ENCODE data around the gene TPRN.

The TPRN gene

GRCh38 chr9:137149363-137149762 lies 51.2 kb downstream of the TPRN start:
- peaks cover 33% of the 10 kb centered on the region for H3K27me3 ChIP-seq (ENCODE audit: insufficient read depth, low read length)
- H3K9me3 ChIP-seq (ENCODE audit: low read length) = no peaks in the 10 kb centered on the region
- no peaks in the 10 kb centered on the region for H3K36me3 ChIP-seq (ENCODE audit: insufficient read depth, low read length)
- no peak overlapping the region for H2AFZ ChIP-seq (ENCODE audit: low read depth, low read length)
- no peak overlapping the region for H3K4me3 ChIP-seq (ENCODE audit: low read length)
- H3K4me1 ChIP-seq (ENCODE audit: insufficient read depth, low read length) = no peaks in the 10 kb centered on the region

GRCh38 chr9:137148661-137149060 lies 51.9 kb downstream of the TPRN start:
- H3K27me3 ChIP-seq (ENCODE audit: insufficient read depth, low read length) = peaks cover 38% of the 10 kb centered on the region
- H3K9me3 ChIP-seq (ENCODE audit: low read length) = no peaks in the 10 kb centered on the region
- no peaks in the 10 kb centered on the region for H3K4me1 ChIP-seq (ENCODE audit: insufficient read depth, low read length)
- H3K4me3 ChIP-seq (ENCODE audit: low read length) = no peak overlapping the region
- H2AFZ ChIP-seq (ENCODE audit: low read depth, low read length) = no peak overlapping the region
- H3K36me3 ChIP-seq (ENCODE audit: insufficient read depth, low read length) = no peaks in the 10 kb centered on the region

GRCh38 chr9:137148242-137148641 lies 52.3 kb downstream of the TPRN start:
- Histone ChIP-seq H3K9me3 (ENCODE audit: low read length) (no peaks in the 10 kb centered on the region), H3K27me3 (ENCODE audit: insufficient read depth, low read length) (peaks cover 42% of the 10 kb centered on the region), H3K4me1 (ENCODE audit: insufficient read depth, low read length) (no peaks in the 10 kb centered on the region), H2AFZ (ENCODE audit: low read depth, low read length) (no peak overlapping the region), H3K4me3 (ENCODE audit: low read length) (no peak overlapping the region), H3K36me3 (ENCODE audit: insufficient read depth, low read length) (no peaks in the 10 kb centered on the region)

- Histone ChIP-seq H2AFZ (ENCODE audit: low read depth, low read length) (no peak overlapping the region), H3K9me3 (ENCODE audit: low read length) (no peaks in the 10 kb centered on the region), H3K4me1 (ENCODE audit: insufficient read depth, low read length) (no peaks in the 10 kb centered on the region), H3K4me3 (ENCODE audit: low read length) (no peak overlapping the region), H3K36me3 (ENCODE audit: insufficient read depth, low read length) (no peaks in the 10 kb centered on the region), H3K27me3 (ENCODE audit: insufficient read depth, low read length) (peaks cover 47% of the 10 kb centered on the region)
Observed at GRCh38 chr9:137147793-137148160, 52.8 kb downstream of the TPRN start.

GRCh38 chr9:137147091-137147792 lies 53.3 kb downstream of the TPRN start:
- H3K9me3 ChIP-seq (ENCODE audit: low read length) = no peaks in the 10 kb centered on the region
- peaks cover 52% of the 10 kb centered on the region for H3K27me3 ChIP-seq (ENCODE audit: insufficient read depth, low read length)

GRCh38 chr9:137146527-137146918 lies 54.0 kb downstream of the TPRN start:
- Histone ChIP-seq H3K4me1 (ENCODE audit: insufficient read depth, low read length) (no peaks in the 10 kb centered on the region), H3K4me3 (ENCODE audit: low read length) (no peak overlapping the region), H2AFZ (ENCODE audit: low read depth, low read length) (no peak overlapping the region), H3K27me3 (ENCODE audit: insufficient read depth, low read length) (peaks cover 59% of the 10 kb centered on the region), H3K9me3 (ENCODE audit: low read length) (no peaks in the 10 kb centered on the region), H3K36me3 (ENCODE audit: insufficient read depth, low read length) (no peaks in the 10 kb centered on the region)

More at GRCh38 chr9:137147091-137147792, 53.3 kb downstream of the TPRN start:
- no peak overlapping the region for H3K4me3 ChIP-seq (ENCODE audit: low read length)
- no peaks in the 10 kb centered on the region for H3K36me3 ChIP-seq (ENCODE audit: insufficient read depth, low read length)
- H3K4me1 ChIP-seq (ENCODE audit: insufficient read depth, low read length) = no peaks in the 10 kb centered on the region
- H2AFZ ChIP-seq (ENCODE audit: low read depth, low read length) = no peak overlapping the region

GRCh38 chr9:137145731-137146526 lies 54.6 kb downstream of the TPRN start:
- H3K9me3 ChIP-seq (ENCODE audit: low read length) = no peaks in the 10 kb centered on the region
- H3K36me3 ChIP-seq (ENCODE audit: insufficient read depth, low read length) = no peaks in the 10 kb centered on the region
- H3K27me3 ChIP-seq (ENCODE audit: insufficient read depth, low read length) = peaks cover 65% of the 10 kb centered on the region
- no peak overlapping the region for H2AFZ ChIP-seq (ENCODE audit: low read depth, low read length)
- no peak overlapping the region for H3K4me3 ChIP-seq (ENCODE audit: low read length)
- H3K4me1 ChIP-seq (ENCODE audit: insufficient read depth, low read length) = no peaks in the 10 kb centered on the region

GRCh38 chr9:137143459-137143858 lies 57.1 kb downstream of the TPRN start:
- Histone ChIP-seq H3K4me1 (ENCODE audit: insufficient read depth, low read length) (peaks cover 2% of the 10 kb centered on the region), H3K9me3 (ENCODE audit: low read length) (no peaks in the 10 kb centered on the region), H3K4me3 (ENCODE audit: low read length) (no peak overlapping the region), H3K36me3 (ENCODE audit: insufficient read depth, low read length) (no peaks in the 10 kb centered on the region), H2AFZ (ENCODE audit: low read depth, low read length) (no peak overlapping the region), H3K27me3 (ENCODE audit: insufficient read depth, low read length) (peaks cover 78% of the 10 kb centered on the region)

GRCh38 chr9:137141976-137142936 lies 58.3 kb downstream of the TPRN start:
- H3K4me3 ChIP-seq (ENCODE audit: low read length) = no peak overlapping the region
- H3K9me3 ChIP-seq (ENCODE audit: low read length) = no peaks in the 10 kb centered on the region
- no peaks in the 10 kb centered on the region for H3K36me3 ChIP-seq (ENCODE audit: insufficient read depth, low read length)
- peaks cover 3% of the 10 kb centered on the region for H3K4me1 ChIP-seq (ENCODE audit: insufficient read depth, low read length)
- no peak overlapping the region for H2AFZ ChIP-seq (ENCODE audit: low read depth, low read length)
- peaks cover 81% of the 10 kb centered on the region for H3K27me3 ChIP-seq (ENCODE audit: insufficient read depth, low read length)
